Right lung (tissue), 5 donors: ENCODE results near the gene ZC3H8. TPM values are rescaled to one million over a fixed set of nuclear protein-coding genes. Genes with fewer than 3 reads are reported as not detected.

Source experiments
- DNase-seq, 2 donors: peaks; one replicate each; pipeline ENCODE4 v3.0.0-alpha.2; 2013
- polyA plus RNA-seq, 5 donors: library from polyadenylated mRNA; unstranded; fragments of 120-200 nt; gene quantifications; one replicate each; pipeline versions ENCODE4 v1.2.1 to v1.2.3, GENCODE V29; 2013; ENCODE audit warnings: inconsistent platforms in 1 of 5, low replicate concordance in 1 of 5; ENCODE audit not compliant: insufficient read length in 5 of 5, insufficient read depth in 1 of 5

ZC3H8 gene
- polyA plus RNA-seq, 5 donors, result 18.6 to 28.6 (median 25.8) TPM

GRCh38 chr2:112166806-112167499, 87.9 kb downstream of the ZC3H8 start:
- DNase-seq, result no peak

DNA sequence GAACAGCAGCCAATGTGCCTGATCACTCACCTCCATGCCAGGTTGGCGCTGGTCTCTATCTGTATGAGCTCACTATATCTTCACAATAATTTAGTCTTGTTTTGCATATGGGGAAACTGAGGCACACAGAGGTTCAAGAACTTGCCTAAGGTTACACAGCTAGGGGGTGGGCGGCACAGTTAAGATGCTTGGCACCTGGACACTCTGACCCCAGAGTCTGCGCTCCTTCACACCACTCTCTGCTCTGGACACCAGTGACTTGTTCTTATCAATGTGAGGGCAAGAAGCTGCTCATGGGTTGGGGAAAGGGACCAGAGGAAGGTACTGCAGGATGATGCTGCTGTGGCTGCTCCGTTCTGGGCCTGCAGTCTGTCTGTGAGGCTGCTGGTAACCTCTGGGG, 89.5 kb downstream of the ZC3H8 start:
- no peak for DNase-seq

DNA sequence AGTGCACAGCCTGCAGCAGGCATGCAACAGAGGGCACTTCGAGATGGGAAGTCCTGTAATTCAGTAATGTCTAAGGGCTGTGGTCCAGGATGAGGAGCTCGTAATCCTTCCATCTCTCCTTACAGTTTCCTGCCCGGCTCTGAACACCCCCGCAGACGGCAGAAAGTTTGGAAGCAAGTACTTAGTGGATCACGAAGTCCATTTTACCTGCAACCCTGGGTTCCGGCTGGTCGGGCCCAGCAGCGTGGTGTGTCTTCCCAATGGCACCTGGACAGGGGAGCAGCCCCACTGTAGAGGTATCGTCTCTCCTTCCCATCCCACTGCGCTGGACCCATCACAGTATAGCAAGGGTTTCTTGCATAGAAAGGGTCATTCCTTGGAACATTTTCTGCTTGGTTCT, 90.0 kb downstream of the ZC3H8 start:
- DNase-seq, result no peak

GRCh38 chr2:112163541-112163981, 91.3 kb downstream of the ZC3H8 start:
- DNase-seq, result no peak

DNA sequence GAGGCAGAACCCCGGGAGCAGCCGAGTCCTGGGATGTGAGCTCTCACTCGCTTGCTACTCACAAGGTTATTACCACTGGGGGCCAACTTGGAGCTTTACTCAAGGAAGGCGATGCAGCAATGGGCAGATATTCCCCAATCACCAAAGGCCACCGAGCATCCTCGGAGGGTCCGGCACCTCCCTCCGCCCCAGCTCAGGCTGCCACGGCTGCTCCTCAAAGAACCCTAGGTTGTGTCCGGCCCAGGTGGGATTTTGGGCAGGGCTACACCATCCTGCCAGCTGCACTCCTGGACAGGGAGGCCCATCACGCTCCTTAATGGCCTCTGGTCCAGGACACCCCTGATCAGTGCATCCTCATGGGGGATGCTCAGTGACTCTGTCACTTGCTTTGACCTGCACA, 91.9 kb downstream of the ZC3H8 start:
- DNase-seq, result no peak

DNA sequence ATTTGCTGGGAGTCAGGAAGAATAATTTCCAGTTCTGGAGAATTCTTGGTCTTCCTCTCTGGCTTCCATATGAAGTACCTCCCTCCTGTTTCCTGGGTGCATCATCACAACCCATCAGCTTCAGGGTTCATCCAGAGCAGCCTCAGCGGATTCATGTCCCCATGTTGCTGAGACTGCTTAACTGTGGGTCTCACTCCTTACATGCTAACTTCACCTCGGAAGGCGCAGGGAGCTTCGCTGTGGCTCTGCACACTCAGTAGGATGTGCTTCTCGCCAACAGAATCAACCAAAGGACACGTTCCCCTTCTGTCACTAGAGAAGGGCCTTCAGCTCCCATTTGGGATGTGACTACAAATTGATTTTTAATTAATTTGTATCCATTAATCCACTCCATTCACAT, 92.5 kb downstream of the ZC3H8 start:
- DNase-seq, result no peak

Other genes starting within 250 kb of the ZC3H8 start
- gene TMEM87B, start 199.8 kb downstream of the ZC3H8 start, polyA plus RNA-seq, result 10 to 100 TPM; 16.7 to 29.6 (median 25.8) TPM
- 10 to 100 TPM; 10.5 to 15.2 (median 11.8) TPM for gene FBLN7, start 116.7 kb downstream of the ZC3H8 start, polyA plus RNA-seq
- 10 to 100 TPM in 2 of 5 donors, 1 to 10 TPM in 3; 4.9 to 11.4 (median 9.4) TPM for gene ZC3H6, start 20.6 kb upstream of the ZC3H8 start, polyA plus RNA-seq
- 1 to 10 TPM; 1.7 to 5.6 (median 4.0) TPM for gene RGPD8, start 178.6 kb upstream of the ZC3H8 start, polyA plus RNA-seq
- gene TTL, start 227.1 kb upstream of the ZC3H8 start, polyA plus RNA-seq, result 10 to 100 TPM; 44.3 to 54.3 (median 51.1) TPM